IMR-90 (cell line): ENCODE data around the gene KYNU.

ENCODE experiments used
- CEBPB ChIP-seq: IDR thresholded peaks from 2 replicates; pipeline ENCODE4 v1.6.1; 2012; ENCODE audit warnings: low read depth, low read length, improper control_type of control experiment
- CTCF ChIP-seq: conservative IDR thresholded peaks from 2 replicates; pipeline ENCODE4 v1.5.1; 2012; ENCODE audit warnings: mild to moderate bottlenecking, low read depth, low read length, improper control_type of control experiment
- MAFK ChIP-seq: IDR thresholded peaks from 2 replicates; pipeline ENCODE4 v1.6.1; 2012; ENCODE audit warnings: low read depth, low read length, improper control_type of control experiment
- POLR2A ChIP-seq: IDR thresholded peaks from 2 replicates; pipeline ENCODE4 v1.6.1; 2012; ENCODE audit warnings: mild to moderate bottlenecking, low read depth, low read length
- RAD21 ChIP-seq: IDR thresholded peaks from 2 replicates; pipeline ENCODE4 v1.6.1; 2012; ENCODE audit warnings: low read length, improper control_type of control experiment
- SMC3 ChIP-seq: fragments of 150-350 bp; IDR thresholded peaks from 2 replicates; pipeline ENCODE4 v1.6.1; 2016; ENCODE audit warnings: low read depth, mild to moderate bottlenecking, antibody characterized with exemption, low read length, moderate library complexity
- USF2 ChIP-seq: fragments of 150-350 bp; IDR thresholded peaks from 2 replicates; pipeline ENCODE4 v1.6.1; 2017; ENCODE audit warnings: mild to moderate bottlenecking, antibody characterized with exemption, low read length, low read depth

DNA sequence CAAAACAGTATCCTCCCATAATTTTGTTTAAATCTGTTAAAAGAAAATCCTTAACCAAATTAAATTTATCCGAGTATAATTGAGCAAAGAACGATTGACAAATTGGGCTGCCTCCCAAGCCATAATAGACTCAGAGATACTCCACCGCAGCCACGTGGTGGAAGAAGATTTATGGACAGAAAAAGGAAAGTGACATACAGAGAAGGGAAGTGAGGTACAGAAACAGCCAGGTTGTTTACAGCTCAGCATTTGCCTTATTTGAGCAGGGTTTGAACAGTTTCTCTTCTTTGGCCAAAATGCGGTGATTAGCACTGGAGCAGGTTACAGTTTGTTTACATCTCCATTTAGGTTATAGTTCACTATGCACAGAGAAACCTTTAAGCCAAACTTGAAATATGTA, 60.8 kb downstream of the KYNU start:
- TF ChIP-seq RAD21, result no peak
- no peak for TF ChIP-seq CEBPB
- no peak for TF ChIP-seq USF2
- TF ChIP-seq CTCF, result no peak
- no peak for TF ChIP-seq SMC3
- TF ChIP-seq POLR2A, result no peak
- no peak for TF ChIP-seq MAFK
